GM12872 (cell line): ENCODE measurements around the gene FBF1.

Source experiments
- CTCF ChIP-seq: IDR thresholded peaks from 3 replicates; pipeline ENCODE4 v1.5.1; 2011; ENCODE audit warnings: low read depth, mild to moderate bottlenecking, low read length, moderate library complexity; ENCODE audit not compliant: insufficient read depth

FBF1 gene

GRCh38 chr17:75941442-75941819, 589 bp upstream of the FBF1 start:
- TF ChIP-seq CTCF: no peak

GRCh38 chr17:75937652-75938051, 3.2 kb downstream of the FBF1 start:
- TF ChIP-seq CTCF: no peak

GRCh38 chr17:75933808-75934207, 7.0 kb downstream of the FBF1 start:
- no peak for TF ChIP-seq CTCF

- no peak for TF ChIP-seq CTCF
Observed at GRCh38 chr17:75932852-75933251, 8.0 kb downstream of the FBF1 start.

- TF ChIP-seq CTCF: no peak
Observed at GRCh38 chr17:75931062-75931461, 9.8 kb downstream of the FBF1 start.

GRCh38 chr17:75927286-75927922, 13.4 kb downstream of the FBF1 start:
- TF ChIP-seq CTCF: peak; percentile 69

GRCh38 chr17:75926456-75926855, 14.4 kb downstream of the FBF1 start:
- no peak for TF ChIP-seq CTCF

GRCh38 chr17:75925912-75926311, 14.9 kb downstream of the FBF1 start:
- TF ChIP-seq CTCF: no peak
